Measurements from ENCODE around the gene ESAM.

The ESAM gene

GRCh38 chr11:124727474-124727873, 34.6 kb downstream of the ESAM start:
- no peak for DNase-seq

GRCh38 chr11:124725719-124726105, 36.4 kb downstream of the ESAM start:
- no peak for DNase-seq

- DNase-seq: no peak
Observed at GRCh38 chr11:124724979-124725718, 36.9 kb downstream of the ESAM start.

- no peak for DNase-seq
Observed at GRCh38 chr11:124722176-124722575, 39.9 kb downstream of the ESAM start.

GRCh38 chr11:124719534-124719933, 42.6 kb downstream of the ESAM start:
- DNase-seq: no peak

- no peak for DNase-seq
Observed at GRCh38 chr11:124718801-124719200, 43.3 kb downstream of the ESAM start.

GRCh38 chr11:124717786-124718651, 44.1 kb downstream of the ESAM start:
- peak; percentile 18 for DNase-seq

GRCh38 chr11:124717421-124717785, 44.7 kb downstream of the ESAM start:
- no peak for DNase-seq

- no peak for DNase-seq
Observed at GRCh38 chr11:124716591-124716990, 45.5 kb downstream of the ESAM start.

- no peak for DNase-seq
Observed at GRCh38 chr11:124712392-124712791, 49.7 kb downstream of the ESAM start.

- no peak for DNase-seq
Observed at GRCh38 chr11:124707829-124708228, 54.3 kb downstream of the ESAM start.

Measured in CD4-positive, alpha-beta T cell treated with Interferon gamma for 1 hour (primary cell).